GM19238 (cell line): Measurements from ENCODE around the gene SLC30A5.
"Not testable (repeated sequence)": the region's sequence is repeated elsewhere in the genome, so short reads cannot be mapped to it uniquely, and the experiment has no call there.

Experiments
- DNase-seq: peaks from one replicate; pipeline ENCODE4 v3.0.0; 2011; ENCODE audit warnings: low spot score; ENCODE audit not compliant: insufficient read length

SLC30A5 gene

GRCh38 chr5:69103521-69103920 is 9.7 kb downstream of the SLC30A5 start:
- DNase-seq: no peak

GRCh38 chr5:69105996-69106906 is 12.4 kb downstream of the SLC30A5 start:
- DNase-seq: no peak

- DNase-seq: not testable (repeated sequence)
Measured at GRCh38 chr5:69108367-69108766, 14.6 kb downstream of the SLC30A5 start.

GRCh38 chr5:69113851-69114250 is 20.0 kb downstream of the SLC30A5 start:
- DNase-seq: no peak

GRCh38 chr5:69115526-69115925 is 21.7 kb downstream of the SLC30A5 start:
- DNase-seq: no peak

- no peak for DNase-seq
Measured at GRCh38 chr5:69129413-69129812, 35.6 kb downstream of the SLC30A5 start.

GRCh38 chr5:69130241-69130640 is 36.4 kb downstream of the SLC30A5 start:
- no peak for DNase-seq

- DNase-seq: no peak
Measured at GRCh38 chr5:69131304-69131703, 37.5 kb downstream of the SLC30A5 start.

- DNase-seq: no peak
Measured at GRCh38 chr5:69134126-69134525, 40.3 kb downstream of the SLC30A5 start.

GRCh38 chr5:69136293-69136692 is 42.5 kb downstream of the SLC30A5 start:
- peak; percentile 29 for DNase-seq

- DNase-seq: not testable (repeated sequence)
Measured at GRCh38 chr5:69137208-69137607, 43.4 kb downstream of the SLC30A5 start.

- no peak for DNase-seq
Measured at GRCh38 chr5:69137807-69138206, 44.0 kb downstream of the SLC30A5 start.

- DNase-seq: no peak
Measured at GRCh38 chr5:69138766-69139165, 45.0 kb downstream of the SLC30A5 start.

GRCh38 chr5:69140239-69140638 is 46.4 kb downstream of the SLC30A5 start:
- not testable (repeated sequence) for DNase-seq

- no peak for DNase-seq
Measured at GRCh38 chr5:69140827-69141226, 47.0 kb downstream of the SLC30A5 start.

GRCh38 chr5:69148576-69148975 is 54.8 kb downstream of the SLC30A5 start:
- DNase-seq: not testable (repeated sequence)

GRCh38 chr5:69148981-69149675 is 55.3 kb downstream of the SLC30A5 start:
- no peak for DNase-seq

- DNase-seq: no peak
Measured at GRCh38 chr5:69149676-69150010, 55.8 kb downstream of the SLC30A5 start.

- no peak for DNase-seq
Measured at GRCh38 chr5:69152731-69153130, 58.9 kb downstream of the SLC30A5 start.

- DNase-seq: no peak
Measured at GRCh38 chr5:69156456-69156855, 62.6 kb downstream of the SLC30A5 start.

- no peak for DNase-seq
Measured at GRCh38 chr5:69158039-69158438, 64.2 kb downstream of the SLC30A5 start.

- DNase-seq: no peak
Measured at GRCh38 chr5:69160651-69161050, 66.8 kb downstream of the SLC30A5 start.
